Immature natural killer cell (primary cell): ENCODE data around the gene COA8. TPM values are rescaled to one million over a fixed set of nuclear protein-coding genes. Genes with fewer than 3 reads are reported as not detected.

Source experiments
- DNase-seq, 3 donors: peaks; one replicate each; pipeline ENCODE4 v3.0.0; 2022; ENCODE audit warnings: mixed read lengths in 1 of 3
- H3K27ac Mint-ChIP-seq, 6 donors: one replicate each; pipeline ENCODE4 v1.8.0; 2020; ENCODE audit warnings: mixed read lengths in 6 of 6, mild to moderate bottlenecking in 5 of 6, inconsistent platforms in 4 of 6, moderate library complexity in 3 of 6
- H3K27me3 Mint-ChIP-seq, 3 donors: one replicate each; pipeline ENCODE4 v1.8.0; 2020 to 2021; ENCODE audit warnings: low read depth in 3 of 3, mild to moderate bottlenecking in 3 of 3, mixed read lengths in 3 of 3, moderate library complexity in 3 of 3, inconsistent platforms in 1 of 3
- H3K36me3 Mint-ChIP-seq, 3 donors: one replicate each; pipeline ENCODE4 v1.8.0; 2020; ENCODE audit warnings: mixed read lengths in 3 of 3, inconsistent platforms in 2 of 3, mild to moderate bottlenecking in 2 of 3
- H3K4me1 Mint-ChIP-seq, 2 donors: one replicate each; pipeline ENCODE4 v1.8.0; 2020; ENCODE audit warnings: inconsistent platforms in 2 of 2, mild to moderate bottlenecking in 2 of 2, mixed read lengths in 2 of 2, moderate library complexity in 1 of 2
- H3K4me3 Mint-ChIP-seq, 5 donors: one replicate each; pipeline ENCODE4 v1.8.0; 2020; ENCODE audit warnings: mild to moderate bottlenecking in 5 of 5, mixed read lengths in 5 of 5, inconsistent platforms in 3 of 5, moderate library complexity in 3 of 5
- H3K9me3 Mint-ChIP-seq, 6 donors: one replicate each; pipeline ENCODE4 v1.8.0; 2020; ENCODE audit warnings: mild to moderate bottlenecking in 6 of 6, mixed read lengths in 6 of 6, inconsistent platforms in 4 of 6, moderate library complexity in 3 of 6
- polyA plus RNA-seq, 3 donors: library from polyadenylated mRNA; unstranded; fragments of 300-500 nt; fragmentation: Illumina TruSeq; gene quantifications; one replicate each; pipeline ENCODE4 v1.2.3, GENCODE V29; 2021

Gene COA8
- polyA plus RNA-seq, 3 donors from 2014 or later = 60.6 to 87.5 (median 64.5) TPM

- no peaks in the 10 kb centered on the region for H3K9me3 Mint-ChIP-seq
- peaks cover 6 to 15% (median 13%) of the 10 kb centered on the region in 3 donors for H3K36me3 Mint-ChIP-seq
- no peaks in the 10 kb centered on the region for H3K4me1 Mint-ChIP-seq
- no peak overlapping the region for H3K4me3 Mint-ChIP-seq
- DNase-seq = no peak
- H3K27ac Mint-ChIP-seq = no peak overlapping the region
- peaks cover 0 to 2% (median 2%) of the 10 kb centered on the region in 3 donors for H3K27me3 Mint-ChIP-seq
Observed at GRCh38 chr14:103574707-103575285, 12.0 kb downstream of the COA8 start.

- no peak for DNase-seq
- H3K36me3 Mint-ChIP-seq = peaks cover 6 to 15% (median 13%) of the 10 kb centered on the region in 3 donors
- H3K4me1 Mint-ChIP-seq = no peaks in the 10 kb centered on the region
- peaks cover 0 to 2% (median 2%) of the 10 kb centered on the region in 3 donors for H3K27me3 Mint-ChIP-seq
- H3K27ac Mint-ChIP-seq = peak overlapping the region in 1 of 6 donors; percentile 13
- H3K9me3 Mint-ChIP-seq = no peaks in the 10 kb centered on the region
- no peak overlapping the region for H3K4me3 Mint-ChIP-seq
Observed at GRCh38 chr14:103576371-103577024, 13.7 kb downstream of the COA8 start.

- no peak overlapping the region for H3K27ac Mint-ChIP-seq
- no peak for DNase-seq
- H3K4me1 Mint-ChIP-seq = no peaks in the 10 kb centered on the region
- H3K36me3 Mint-ChIP-seq = peaks cover 6 to 13% (median 11%) of the 10 kb centered on the region in 3 donors
- no peak overlapping the region for H3K4me3 Mint-ChIP-seq
- no peaks in the 10 kb centered on the region for H3K9me3 Mint-ChIP-seq
- H3K27me3 Mint-ChIP-seq = peaks cover 0 to 2% (median 2%) of the 10 kb centered on the region in 3 donors
Observed at GRCh38 chr14:103578401-103579075, 15.8 kb downstream of the COA8 start.

GRCh38 chr14:103581206-103581605 lies 18.4 kb downstream of the COA8 start:
- H3K4me3 Mint-ChIP-seq = no peak overlapping the region
- no peak overlapping the region for H3K27ac Mint-ChIP-seq
- H3K9me3 Mint-ChIP-seq = no peaks in the 10 kb centered on the region
- no peak for DNase-seq
- H3K4me1 Mint-ChIP-seq = no peaks in the 10 kb centered on the region
- H3K36me3 Mint-ChIP-seq = peaks cover 0 to 9% (median 0%) of the 10 kb centered on the region in 3 donors
- peaks cover 0 to 2% (median 2%) of the 10 kb centered on the region in 3 donors for H3K27me3 Mint-ChIP-seq

- DNase-seq = no peak
- Mint-ChIP-seq H3K27ac (no peak overlapping the region), H3K27me3 (peaks cover 0 to 2% (median 2%) of the 10 kb centered on the region in 3 donors), H3K4me1 (no peaks in the 10 kb centered on the region), H3K4me3 (no peak overlapping the region), H3K9me3 (no peaks in the 10 kb centered on the region), H3K36me3 (peaks cover 3 to 12% (median 4%) of the 10 kb centered on the region in 3 donors)
Observed at GRCh38 chr14:103581954-103582703, 19.4 kb downstream of the COA8 start.

- peaks cover 0 to 2% (median 0%) of the 10 kb centered on the region in 3 donors for H3K27me3 Mint-ChIP-seq
- H3K27ac Mint-ChIP-seq = no peak overlapping the region
- H3K9me3 Mint-ChIP-seq = no peaks in the 10 kb centered on the region
- H3K4me3 Mint-ChIP-seq = no peak overlapping the region
- H3K4me1 Mint-ChIP-seq = no peaks in the 10 kb centered on the region
- DNase-seq = no peak
- H3K36me3 Mint-ChIP-seq = peaks cover 4 to 12% (median 5%) of the 10 kb centered on the region in 3 donors
Observed at GRCh38 chr14:103584326-103584915, 21.7 kb downstream of the COA8 start.

GRCh38 chr14:103593577-103593976 lies 30.8 kb downstream of the COA8 start:
- H3K27me3 Mint-ChIP-seq = no peaks in the 10 kb centered on the region
- H3K27ac Mint-ChIP-seq = peak overlapping the region in 4 of 6 donors; percentile 30 to 79 (median 57)

GRCh38 chr14:103594265-103594664 lies 31.5 kb downstream of the COA8 start:
- Mint-ChIP-seq H3K4me3 (no peak overlapping the region), H3K4me1 (peaks cover 0 to 10% of the 10 kb centered on the region in 2 donors), H3K27me3 (no peaks in the 10 kb centered on the region), H3K27ac (no peak overlapping the region), H3K36me3 (no peaks in the 10 kb centered on the region), H3K9me3 (no peaks in the 10 kb centered on the region)
- DNase-seq = no peak

More at GRCh38 chr14:103593577-103593976, 30.8 kb downstream of the COA8 start:
- H3K36me3 Mint-ChIP-seq = no peaks in the 10 kb centered on the region
- H3K9me3 Mint-ChIP-seq = no peaks in the 10 kb centered on the region
- peaks cover 0 to 10% of the 10 kb centered on the region in 2 donors for H3K4me1 Mint-ChIP-seq
- peak; percentile 25 to 31 (median 29) for DNase-seq
- peak overlapping the region in 4 of 5 donors; percentile 40 to 74 (median 62) for H3K4me3 Mint-ChIP-seq

GRCh38 chr14:103597623-103598377 lies 35.0 kb downstream of the COA8 start:
- Mint-ChIP-seq H3K4me1 (peaks cover 0 to 11% of the 10 kb centered on the region in 2 donors), H3K9me3 (no peaks in the 10 kb centered on the region), H3K27ac (no peak overlapping the region), H3K4me3 (no peak overlapping the region), H3K36me3 (no peaks in the 10 kb centered on the region), H3K27me3 (no peaks in the 10 kb centered on the region)
- no peak for DNase-seq

- Mint-ChIP-seq H3K9me3 (no peaks in the 10 kb centered on the region), H3K4me3 (no peak overlapping the region), H3K27me3 (peaks cover 0 to 3% (median 0%) of the 10 kb centered on the region in 3 donors), H3K27ac (no peak overlapping the region), H3K36me3 (no peaks in the 10 kb centered on the region), H3K4me1 (peaks cover 0 to 4% of the 10 kb centered on the region in 2 donors)
- no peak for DNase-seq
Observed at GRCh38 chr14:103600503-103600902, 37.7 kb downstream of the COA8 start.

- Mint-ChIP-seq H3K4me3 (no peak overlapping the region), H3K4me1 (peaks cover 22 to 27% of the 10 kb centered on the region in 2 donors), H3K27me3 (peaks cover 9 to 16% (median 15%) of the 10 kb centered on the region in 3 donors), H3K27ac (peak overlapping the region in 1 of 6 donors; percentile 30), H3K9me3 (no peaks in the 10 kb centered on the region), H3K36me3 (no peaks in the 10 kb centered on the region)
- no peak for DNase-seq
Observed at GRCh38 chr14:103604620-103605019, 41.9 kb downstream of the COA8 start.

- Mint-ChIP-seq H3K4me1 (peaks cover 22 to 27% of the 10 kb centered on the region in 2 donors), H3K27me3 (peaks cover 11 to 21% (median 19%) of the 10 kb centered on the region in 3 donors), H3K9me3 (peaks cover 3 to 14% (median 10%) of the 10 kb centered on the region in 6 donors), H3K4me3 (peak overlapping the region; percentile 78 to 94 (median 87)), H3K36me3 (peaks cover 4 to 7% (median 6%) of the 10 kb centered on the region in 3 donors), H3K27ac (peak overlapping the region; percentile 69 to 91 (median 86))
- DNase-seq = peak; percentile 76 to 79 (median 79)
Observed at GRCh38 chr14:103606963-103607668, 44.4 kb downstream of the COA8 start.
